Left lung (tissue), 10 donors: ENCODE measurements around the gene ALKBH2. TPM values are rescaled to one million over a fixed set of nuclear protein-coding genes. Genes with fewer than 3 reads are reported as not detected.

ENCODE experiments used
- ATAC-seq: fragments of 200-7000 bp; cut with Tn5 transposase; one replicate; pipeline ENCODE4 v1.9.1; 2020; ENCODE audit warnings: moderate library complexity
- DNase-seq, 4 donors: peaks; one replicate each; pipeline ENCODE4 v3.0.0-alpha.2; 2013 to 2020
- H3K27ac ChIP-seq, 2 donors: fragments of 200-600 bp; sonication (generic) in 1 of 2; one replicate each; pipeline versions ENCODE4 v1.5.0 to v1.8.0; 2020 to 2021
- H3K27me3 ChIP-seq, 2 donors: fragments of 200-600 bp; sonication (generic) in 1 of 2; one replicate each; pipeline versions ENCODE4 v1.5.0 to v1.8.0; 2020 to 2021
- H3K36me3 ChIP-seq, 2 donors: fragments of 200-600 bp; sonication (generic) in 1 of 2; one replicate each; pipeline versions ENCODE4 v1.5.0 to v1.8.0; 2020 to 2021
- H3K4me1 ChIP-seq, 2 donors: fragments of 200-600 bp; one replicate each; pipeline ENCODE4 v1.8.0; 2021
- H3K4me3 ChIP-seq, 2 donors: fragments of 200-600 bp; sonication (generic) in 1 of 2; one replicate each; pipeline versions ENCODE4 v1.5.0 to v1.8.0; 2020 to 2021; ENCODE audit warnings: mild to moderate bottlenecking in 1 of 2
- H3K9me3 ChIP-seq, 2 donors: fragments of 200-600 bp; sonication (generic) in 1 of 2; one replicate each; pipeline versions ENCODE4 v1.5.0 to v1.8.0; 2020 to 2021
- CTCF ChIP-seq, 2 donors: fragments of 200-600 bp; sonication (generic) in 1 of 2; IDR thresholded peaks; one replicate each; pipeline versions ENCODE4 v1.5.0 to v1.8.0; 2021; ENCODE audit warnings: antibody characterized with exemption in 2 of 2
- intact Hi-C, 2 donors: fragments of 100-400 bp; cut with DNase I; formaldehyde crosslinking; loops; one replicate each; pipeline versions ENCODE4 v1.11.2 to v1.14.2; 2022
- polyA plus RNA-seq, 6 donors: library from polyadenylated mRNA; unstranded; fragments of 120-200 nt; gene quantifications; one replicate each; pipeline ENCODE4 v1.2.1, GENCODE V29; 2013; ENCODE audit not compliant: insufficient read length in 6 of 6
- total RNA-seq, 2 donors: library from RNA; stranded (reverse); fragmentation: NEBNext Ultra II Directional; extraction: Animal tissue kit (Norgen Biotek cat#: 25700); gene quantifications; one replicate each; pipeline ENCODE4 v1.2.1, GENCODE V29; 2021
- donor health status: DM: no; HTN: yes; CAD: no.
- donor health status: DM: no; HTN: no; CAD: no.

ALKBH2 gene
- total and polyA plus RNA-seq, 8 donors: 7.3 to 32.5 (median 28.0) TPM

DNA sequence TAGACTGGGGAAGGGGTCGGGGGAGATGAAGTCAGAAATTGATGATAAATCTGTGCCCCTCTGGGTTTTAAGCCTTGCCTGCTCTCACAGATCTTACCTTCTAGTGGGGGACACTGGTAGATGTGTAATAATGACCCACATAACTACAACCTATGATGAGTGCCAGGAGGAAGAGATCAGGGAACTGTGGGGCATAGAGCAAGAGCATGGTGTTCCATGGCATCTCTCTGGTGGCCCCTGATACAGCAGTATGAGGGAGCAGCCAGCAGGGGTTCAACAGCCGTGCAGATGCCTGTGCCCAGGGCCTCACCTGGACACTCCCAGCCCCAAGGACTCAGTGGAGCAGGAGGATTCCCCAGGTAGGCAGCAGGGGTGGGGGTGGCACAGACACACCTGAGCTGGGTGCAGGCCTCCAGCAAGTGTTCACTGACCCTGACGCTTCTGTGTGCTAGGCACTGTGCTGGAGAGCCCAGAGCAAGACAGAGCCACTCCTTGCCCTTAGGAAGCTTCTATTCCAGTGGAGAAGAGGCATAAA, 28.1 kb upstream of the ALKBH2 start:
- intact Hi-C loops: no loop called here
- ATAC-seq: no peak

GRCh38 chr12:109120557-109120956, 27.3 kb upstream of the ALKBH2 start:
- ATAC-seq: no peak
- Histone ChIP-seq H3K4me3 (no peak overlapping the region), H3K27ac (no peak overlapping the region), H3K36me3 (no peaks in the 10 kb centered on the region), H3K27me3 (no peaks in the 10 kb centered on the region), H3K9me3 (no peaks in the 10 kb centered on the region), H3K4me1 (peaks cover 3 to 12% of the 10 kb centered on the region in 2 donors)
- no peak for TF ChIP-seq CTCF (IDR thresholded peaks at IDR 0.05)
- DNase-seq: no peak
- intact Hi-C loops: no loop called here

More for the DNA sequence above, 28.1 kb upstream of the ALKBH2 start:
- Histone ChIP-seq H3K27ac (no peak overlapping the region), H3K27me3 (no peaks in the 10 kb centered on the region), H3K4me3 (no peak overlapping the region), H3K9me3 (no peaks in the 10 kb centered on the region), H3K36me3 (no peaks in the 10 kb centered on the region), H3K4me1 (peaks cover 0 to 4% of the 10 kb centered on the region in 2 donors)
- no peak for TF ChIP-seq CTCF (IDR thresholded peaks at IDR 0.05)
- DNase-seq: no peak

- DNase-seq: no peak
- intact Hi-C loops: no loop called here
- Histone ChIP-seq H3K4me3 (no peak overlapping the region), H3K27ac (no peak overlapping the region), H3K9me3 (no peaks in the 10 kb centered on the region), H3K27me3 (no peaks in the 10 kb centered on the region), H3K36me3 (no peaks in the 10 kb centered on the region), H3K4me1 (peaks cover 5 to 17% of the 10 kb centered on the region in 2 donors)
- no peak for ATAC-seq
- no peak for TF ChIP-seq CTCF (IDR thresholded peaks at IDR 0.05)
These were observed 26.8 kb upstream of the ALKBH2 start for GRCh38 chr12:109120095-109120494.

GRCh38 chr12:109116611-109116949, 23.3 kb upstream of the ALKBH2 start:
- TF ChIP-seq CTCF (IDR thresholded peaks at IDR 0.05): no peak
- Histone ChIP-seq H3K27me3 (no peaks in the 10 kb centered on the region), H3K27ac (peak overlapping the region in 1 of 2 donors; percentile 63), H3K36me3 (no peaks in the 10 kb centered on the region), H3K4me1 (peaks cover 5 to 22% of the 10 kb centered on the region in 2 donors), H3K9me3 (no peaks in the 10 kb centered on the region), H3K4me3 (no peak overlapping the region)
- DNase-seq (no peak), ATAC-seq (no peak)
- intact Hi-C loops: loop anchor here in 1 of 2 donors (10.0 kb wide), 1 partner anchor 268 kb away; no protein-coding TSS in a partner anchor

DNA sequence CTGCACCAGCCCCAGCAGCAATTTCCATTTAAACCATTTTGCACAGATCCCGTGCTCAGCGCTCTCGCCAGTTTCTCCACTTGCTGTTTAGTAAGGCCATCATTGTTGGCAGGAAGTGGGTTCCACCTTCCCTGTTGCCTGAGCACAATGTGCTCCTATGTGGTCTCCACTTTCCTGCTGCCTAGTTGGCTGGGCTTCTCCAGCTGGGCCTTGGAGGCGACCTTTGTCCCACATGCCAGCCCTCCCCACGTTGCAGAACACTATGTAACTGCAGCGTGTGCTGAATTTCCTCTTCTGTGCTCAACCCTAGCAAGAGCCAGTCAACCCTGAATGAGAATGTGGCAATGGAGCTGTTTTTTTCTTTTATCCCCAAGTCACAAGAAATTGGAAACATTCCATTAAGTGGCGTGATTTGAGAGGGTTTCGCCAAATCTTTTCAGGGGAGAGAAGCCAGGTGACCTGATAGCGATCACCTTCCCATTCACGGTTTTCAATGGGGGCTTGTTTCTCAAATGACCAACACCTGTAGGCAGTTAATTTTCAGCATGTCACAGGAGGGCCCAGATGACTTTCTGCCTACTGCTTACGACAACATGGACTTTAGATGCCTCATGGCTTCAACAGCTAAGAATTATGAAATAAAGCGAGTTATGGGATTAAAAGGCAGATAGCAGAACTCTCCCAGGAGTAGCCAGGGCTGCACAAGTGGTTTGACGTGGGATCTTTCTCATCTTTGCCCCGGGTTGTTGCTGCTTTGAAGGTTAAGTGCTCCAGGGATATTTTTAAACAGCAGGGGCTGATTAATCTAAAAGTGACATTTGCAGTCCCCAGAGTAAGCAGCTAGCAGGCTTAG, 22.7 kb upstream of the ALKBH2 start, which contains the start of gene ACACB:
Gene ACACB, plus strand, starts transcription at position 830 of the 853 bp plus-strand sequence. CDS start 22,819 bp downstream, outside the sequence.
- no peak for TF ChIP-seq CTCF (IDR thresholded peaks at IDR 0.05)
- Histone ChIP-seq H3K36me3 (no peaks in the 10 kb centered on the region), H3K9me3 (no peaks in the 10 kb centered on the region), H3K27me3 (no peaks in the 10 kb centered on the region), H3K4me3 (no peak within 1 kb of the TSS), H3K27ac (peak within 1 kb of the TSS; percentile 44 to 63), H3K4me1 (peaks cover 5 to 22% of the 10 kb centered on the region in 2 donors)
- peak in 1 of 4 donors; percentile 52 for DNase-seq
- ATAC-seq: no peak
- intact Hi-C loops: loop anchor here in 1 of 2 donors (10.0 kb wide), 1 partner anchor 269 kb away; no protein-coding TSS in a partner anchor
